HG02943 (cell line): ENCODE measurements around the gene FANCC.

ENCODE experiments used
- ATAC-seq: cut with Tn5 transposase; IDR thresholded peaks from one replicate; pipeline ENCODE4 v1.9.1; 2021; ENCODE audit warnings: mild to moderate bottlenecking, low read depth, moderate library complexity; ENCODE audit not compliant: unreplicated experiment

FANCC gene

DNA sequence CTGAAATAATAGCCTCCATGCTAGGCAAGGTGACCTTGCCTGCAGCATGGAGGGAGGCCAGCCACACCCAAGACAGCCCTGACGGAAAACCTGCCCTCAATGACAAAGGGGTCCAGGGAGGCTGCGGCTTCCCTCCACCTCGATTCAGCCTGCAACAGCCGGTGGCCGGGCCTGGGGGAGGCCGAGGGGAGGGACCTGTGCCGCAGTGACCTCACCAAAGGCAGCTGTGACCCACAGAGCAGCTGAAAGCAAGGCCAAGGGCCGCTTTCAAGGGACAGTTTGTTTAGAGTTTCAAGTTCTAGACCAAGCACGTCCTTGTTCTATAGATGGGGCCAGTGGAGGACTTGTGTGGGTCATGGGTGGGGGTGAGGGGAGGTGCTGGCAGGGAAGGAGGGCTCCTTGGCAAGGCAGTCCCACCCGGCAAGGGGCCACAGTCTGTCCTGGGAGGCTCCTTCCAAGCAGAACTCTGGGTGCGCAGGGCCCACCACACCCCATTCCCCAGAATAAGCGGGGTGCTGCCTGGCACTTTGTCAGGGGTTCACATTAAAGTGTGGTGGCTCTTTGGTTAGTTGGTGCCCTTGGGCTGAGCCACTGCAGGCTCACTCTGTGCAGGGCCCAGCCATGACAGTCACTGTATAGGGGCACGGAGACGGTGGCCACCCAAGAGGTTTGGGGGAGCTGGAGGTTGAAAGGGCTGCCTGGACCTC lies 226.5 kb downstream of the FANCC start:
- no peak for ATAC-seq

DNA sequence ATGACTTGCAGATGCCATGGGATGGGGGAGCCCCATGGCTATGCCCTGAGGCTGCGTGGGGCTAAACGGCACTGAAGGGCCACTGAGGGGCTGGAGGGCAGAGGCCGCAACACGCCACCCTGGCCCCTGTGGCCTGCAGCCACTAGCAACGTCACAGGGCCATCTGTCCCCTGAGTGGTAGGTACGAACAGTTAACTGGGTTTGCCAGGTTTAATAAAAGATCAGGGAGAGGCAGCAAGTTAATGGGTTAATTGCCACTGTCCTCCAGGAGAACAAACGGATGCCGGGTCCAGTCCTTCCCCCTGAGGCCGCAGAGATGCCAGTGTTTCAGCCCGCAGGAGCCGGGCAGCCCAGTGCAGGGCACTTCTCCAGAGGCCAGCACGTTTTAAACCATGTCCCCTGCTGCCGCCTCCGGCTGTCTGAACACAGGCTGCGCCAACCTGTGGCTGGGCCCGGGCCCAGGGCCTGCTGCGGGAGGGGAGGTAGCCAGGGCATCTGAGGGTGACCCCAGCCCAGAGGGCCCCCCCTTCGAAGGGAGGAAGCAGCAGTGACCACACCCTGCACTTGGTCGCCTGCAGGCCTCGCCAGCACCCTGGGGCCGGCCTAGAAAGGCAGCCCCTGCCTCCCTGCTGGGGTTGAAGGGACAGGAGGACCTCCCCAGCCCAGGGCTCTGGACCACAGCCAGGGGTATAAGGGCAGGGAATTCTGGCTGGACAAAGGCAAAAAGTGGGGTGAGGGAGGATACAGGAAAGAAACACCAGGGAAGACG lies 227.3 kb downstream of the FANCC start:
- ATAC-seq: no peak

DNA sequence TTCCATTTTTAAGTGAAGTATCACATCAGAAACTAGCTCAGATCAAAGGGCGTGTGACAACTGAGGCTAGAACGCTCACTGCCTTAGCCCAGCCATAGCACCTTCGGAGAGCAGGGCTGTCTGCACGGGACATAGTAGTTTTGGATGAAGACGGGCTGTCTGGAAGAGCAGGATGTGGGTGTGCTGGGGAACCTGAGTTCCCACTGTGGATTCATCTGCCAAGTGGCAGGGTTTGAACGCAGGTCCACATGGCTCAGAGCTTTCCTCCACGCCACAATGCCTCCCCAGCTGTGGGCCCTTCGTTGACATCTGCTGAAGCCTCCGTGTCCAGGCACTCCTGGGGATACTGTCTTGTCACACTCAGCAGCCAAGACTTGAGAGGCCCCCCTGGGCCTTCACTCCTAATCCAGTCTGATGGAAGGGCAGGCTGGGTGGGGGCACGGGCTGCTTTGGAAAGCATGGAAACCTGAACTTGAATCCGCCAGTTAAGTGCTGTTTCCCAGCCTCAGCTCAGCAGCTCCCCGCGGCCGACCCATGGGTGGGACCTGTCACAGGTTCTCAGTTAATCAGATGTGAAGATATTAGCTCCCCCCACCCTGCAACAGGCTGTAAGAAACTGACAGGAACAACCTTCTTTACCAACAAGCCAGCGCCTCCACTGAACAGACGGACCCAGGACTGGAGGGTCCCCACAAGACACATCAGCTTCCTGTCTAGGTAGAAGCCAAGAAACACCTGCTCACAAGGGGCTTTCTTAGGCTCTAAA lies 228.1 kb downstream of the FANCC start:
- ATAC-seq: no peak

DNA sequence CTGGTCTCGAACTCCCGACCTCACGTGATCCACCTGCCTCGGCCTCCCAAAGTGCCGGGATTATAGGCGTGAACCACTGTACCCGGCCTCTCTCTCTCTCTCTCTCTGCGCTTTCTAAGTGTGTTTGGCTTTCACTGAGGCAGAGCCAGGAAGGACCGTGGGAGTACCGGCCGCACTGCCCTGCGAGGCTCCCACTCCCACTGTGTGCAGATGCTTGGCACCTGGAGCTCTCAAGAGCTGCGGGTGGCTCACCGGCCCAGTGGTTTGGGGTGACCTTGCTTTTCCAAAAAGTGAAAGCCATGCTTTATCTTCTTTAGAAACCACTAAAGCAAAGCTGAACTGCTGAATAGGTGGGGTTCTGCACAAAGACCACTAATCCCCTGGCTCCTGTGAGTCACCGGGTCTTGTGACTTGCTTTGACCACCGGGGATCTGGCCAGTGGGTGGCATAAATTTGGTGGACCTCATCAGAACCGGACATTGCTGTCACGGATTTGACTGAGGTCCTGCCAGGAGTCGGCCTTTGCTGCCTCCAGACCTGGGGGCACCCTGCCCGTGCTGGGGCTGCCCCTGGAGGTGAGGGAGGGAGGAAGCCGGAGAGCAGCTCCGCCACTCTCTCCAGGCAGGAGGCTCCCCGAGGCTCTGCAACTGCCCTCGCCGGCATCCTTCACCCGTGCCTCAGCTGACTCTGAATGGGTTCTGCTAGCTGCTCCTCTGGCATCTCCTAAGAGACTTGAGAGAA lies 228.9 kb downstream of the FANCC start:
- ATAC-seq: no peak

DNA sequence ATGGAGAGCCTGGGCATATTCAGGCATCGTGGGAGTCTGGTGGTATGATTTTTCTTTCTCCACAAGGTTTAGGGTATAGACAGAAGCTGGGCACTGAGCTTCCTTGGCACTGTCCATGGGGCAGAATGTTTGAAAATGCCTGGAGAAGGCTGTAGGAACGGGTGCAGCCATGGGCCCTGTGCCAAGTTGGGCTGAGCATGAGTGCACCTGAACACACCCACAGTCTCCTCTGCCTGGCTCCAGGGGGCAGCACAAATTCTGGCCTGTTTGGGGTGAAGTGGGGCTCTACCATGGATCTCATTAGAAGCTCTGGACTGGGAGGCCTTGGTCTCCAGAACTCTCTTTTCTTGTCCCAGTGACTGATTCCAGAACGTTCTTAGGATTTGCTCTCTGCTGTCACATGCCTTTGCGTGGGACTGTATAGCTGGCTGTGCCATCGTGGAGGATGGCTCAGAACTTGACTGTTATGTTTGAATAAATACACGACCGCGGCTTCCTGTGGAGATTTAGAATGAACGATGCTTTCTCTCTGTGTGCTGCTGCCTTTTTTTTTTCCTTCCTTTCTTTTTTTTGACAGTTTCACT lies 229.8 kb downstream of the FANCC start:
- no peak for ATAC-seq

DNA sequence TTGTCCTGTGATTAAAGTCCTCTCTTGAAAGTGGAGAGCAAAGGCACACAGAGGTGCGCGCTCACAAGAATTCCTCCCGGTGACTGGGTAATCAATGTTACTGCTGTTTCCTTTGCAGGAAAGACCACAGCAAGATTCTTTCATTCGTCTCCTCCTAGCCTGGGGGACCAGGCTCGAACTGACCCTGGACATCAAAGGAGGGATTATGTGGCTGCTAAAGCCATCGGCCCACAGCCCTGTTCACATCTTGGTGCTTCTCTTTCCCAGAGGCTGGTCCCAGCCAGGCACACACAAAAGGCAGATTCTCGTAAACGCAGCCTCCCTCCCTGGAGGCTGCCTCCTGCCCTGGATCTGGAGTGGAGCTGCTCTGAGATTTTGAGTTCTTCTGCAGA lies 230.9 kb downstream of the FANCC start:
- ATAC-seq: no peak

DNA sequence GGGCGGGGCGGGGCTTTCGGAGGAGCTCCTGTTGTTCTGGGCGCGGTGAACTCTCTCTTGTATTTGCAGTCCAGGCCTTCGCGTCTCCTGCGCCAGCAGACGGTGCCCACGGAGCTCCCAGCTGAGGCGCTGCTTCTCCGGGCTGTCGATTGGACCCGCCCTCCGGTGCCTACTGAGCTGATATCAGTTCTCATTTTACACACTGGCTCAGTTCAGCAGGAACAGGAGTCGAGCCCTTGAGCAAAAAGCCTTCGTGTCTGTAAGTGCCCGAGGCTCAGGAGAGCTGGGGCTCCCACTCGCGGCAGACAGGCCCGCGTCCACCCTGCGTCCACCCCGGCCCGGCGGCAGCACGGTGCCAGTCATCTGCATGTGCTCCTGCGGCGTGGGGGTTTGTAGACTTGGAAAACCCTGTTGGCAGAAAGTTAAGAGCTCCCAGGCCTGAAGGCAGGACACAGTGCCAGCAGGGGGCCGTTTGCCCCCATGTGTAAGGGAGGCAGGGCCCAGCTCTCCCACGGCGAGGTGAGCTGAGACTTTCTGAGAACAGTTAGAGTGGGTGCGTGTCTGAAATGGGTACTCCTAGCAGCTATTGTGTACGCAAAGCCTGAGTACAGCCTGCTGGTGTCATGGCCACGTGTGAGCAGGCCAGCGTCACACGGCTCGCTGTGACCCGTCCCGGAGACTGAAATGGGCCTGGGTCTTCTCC lies 231.5 kb downstream of the FANCC start:
- ATAC-seq: no peak

DNA sequence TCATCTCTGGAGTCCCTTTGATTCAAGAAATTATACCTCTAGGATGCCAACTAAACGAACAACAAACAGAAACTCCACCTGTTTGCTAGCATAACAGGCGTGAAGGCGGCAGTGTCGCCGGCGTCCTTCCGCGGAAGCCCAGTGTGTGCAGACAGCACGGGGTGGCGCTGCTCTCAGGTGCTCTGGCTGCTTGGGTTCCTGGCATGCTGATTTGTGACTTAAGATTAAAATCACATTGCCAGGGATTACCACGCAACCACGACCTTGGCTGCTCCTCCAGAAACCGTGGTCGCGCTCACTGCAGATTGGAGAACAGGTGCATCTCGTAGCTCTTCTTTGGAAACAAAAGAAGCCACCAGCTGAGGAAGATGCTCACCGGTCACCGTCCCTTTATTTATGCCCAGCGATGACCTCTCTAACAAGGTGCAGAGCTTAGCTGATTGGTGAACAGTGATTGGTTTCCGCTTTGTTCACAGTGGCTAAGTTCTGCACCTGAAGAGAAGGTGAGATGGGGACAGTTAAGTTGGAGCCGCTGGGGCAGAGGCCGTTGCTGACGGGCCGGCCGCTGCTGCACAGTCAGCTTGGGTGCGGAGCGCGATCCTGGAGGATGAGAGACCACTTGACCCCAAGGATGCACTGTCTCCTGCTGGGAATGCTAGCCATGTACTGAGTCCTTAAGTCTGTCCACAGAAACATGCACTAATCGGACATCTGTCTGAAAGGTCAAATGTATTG lies 232.3 kb downstream of the FANCC start:
- ATAC-seq: no peak

DNA sequence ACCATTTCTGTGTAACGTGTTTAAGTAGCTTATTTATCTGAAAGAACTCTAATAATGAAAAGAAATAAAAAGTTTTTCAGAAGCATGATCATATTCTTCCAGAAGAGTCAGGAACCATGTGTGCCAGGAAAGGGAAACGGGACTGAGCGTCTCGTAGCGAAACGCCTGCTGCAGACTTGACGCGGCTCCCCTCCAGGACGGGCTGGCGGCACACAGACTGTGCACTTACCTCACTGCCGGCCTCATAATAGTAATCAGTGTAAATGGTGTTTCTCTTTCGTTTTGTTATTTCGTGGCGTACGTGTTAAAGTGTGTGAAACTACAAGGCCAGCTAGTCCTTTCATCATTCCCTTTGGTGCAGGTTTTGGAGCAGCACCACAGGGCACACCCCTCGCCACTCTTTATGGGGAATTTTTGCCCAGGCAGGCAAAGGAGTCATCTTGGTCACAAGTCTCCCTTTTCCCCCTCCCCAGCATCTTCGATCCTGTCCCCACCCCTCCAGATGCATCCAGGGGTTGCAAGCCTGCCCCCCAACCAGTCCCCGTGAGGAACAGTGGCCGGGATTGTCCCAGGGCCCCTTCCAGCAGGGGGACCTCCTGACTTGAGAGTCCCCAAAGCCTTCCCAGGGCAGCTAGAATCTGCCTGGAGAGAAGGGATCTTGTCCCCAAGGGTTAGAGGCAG lies 233.1 kb downstream of the FANCC start:
- no peak for ATAC-seq

DNA sequence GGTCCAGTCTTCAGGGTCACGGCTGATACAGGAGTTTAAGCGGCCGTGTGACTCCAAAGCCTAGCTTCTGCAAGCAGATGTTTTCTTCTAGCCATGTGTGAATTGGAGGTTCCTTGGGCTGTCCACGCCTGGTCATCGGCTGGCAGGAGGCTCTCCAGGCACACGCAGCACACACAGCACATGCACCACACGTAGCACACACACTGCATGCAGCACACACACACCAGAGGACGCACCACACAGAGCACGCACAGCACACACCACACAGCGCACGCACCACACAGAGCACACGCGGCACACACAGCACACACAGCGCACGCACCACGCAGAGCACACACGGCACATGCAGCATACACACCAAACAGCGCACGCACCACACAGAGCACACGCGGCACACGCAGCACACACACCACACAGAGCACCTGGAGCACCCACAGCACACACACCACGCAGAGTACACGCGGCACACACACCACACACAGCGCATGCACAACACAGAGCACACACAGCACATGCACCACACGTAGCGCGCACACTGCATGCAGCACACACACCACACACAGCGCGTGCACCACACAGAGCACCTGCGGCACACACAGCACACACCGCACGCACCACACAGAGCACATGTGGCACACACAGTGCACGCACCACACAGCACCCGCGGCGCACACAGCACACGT lies 234.3 kb downstream of the FANCC start:
- no peak for ATAC-seq

DNA sequence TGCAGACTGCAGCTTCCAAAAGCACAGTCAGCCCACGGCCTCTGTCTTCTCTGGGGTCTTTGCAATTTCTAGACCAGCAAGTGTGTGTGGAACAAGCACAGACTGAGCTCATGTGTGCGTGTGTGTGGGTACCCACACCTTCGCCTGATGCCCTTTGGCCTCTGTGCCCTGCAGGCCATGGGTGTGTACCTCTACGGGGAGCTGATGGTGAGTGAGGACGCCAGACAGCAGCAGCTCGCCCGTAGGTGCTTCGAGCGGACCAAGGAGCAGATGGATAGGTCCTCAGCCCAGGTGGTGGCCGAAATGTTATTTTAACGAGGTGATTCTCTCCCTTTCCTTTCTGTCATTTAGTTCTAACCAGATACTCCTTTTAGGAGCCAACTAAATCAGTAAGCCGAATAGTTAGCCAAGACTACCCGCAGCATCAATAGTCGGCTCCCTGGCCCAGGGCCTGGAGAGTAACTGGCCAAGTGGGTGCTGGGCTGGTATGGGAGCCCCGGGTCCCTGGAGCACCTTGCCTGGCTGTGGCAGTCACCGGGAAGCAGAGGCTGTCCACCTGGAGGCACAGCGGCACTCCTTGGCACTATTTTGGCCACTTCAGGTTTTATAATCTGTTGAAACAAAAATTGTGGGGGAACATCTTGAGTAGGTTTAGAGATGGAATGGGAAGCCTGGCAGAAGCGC lies 235.0 kb downstream of the FANCC start:
- ATAC-seq: no peak

DNA sequence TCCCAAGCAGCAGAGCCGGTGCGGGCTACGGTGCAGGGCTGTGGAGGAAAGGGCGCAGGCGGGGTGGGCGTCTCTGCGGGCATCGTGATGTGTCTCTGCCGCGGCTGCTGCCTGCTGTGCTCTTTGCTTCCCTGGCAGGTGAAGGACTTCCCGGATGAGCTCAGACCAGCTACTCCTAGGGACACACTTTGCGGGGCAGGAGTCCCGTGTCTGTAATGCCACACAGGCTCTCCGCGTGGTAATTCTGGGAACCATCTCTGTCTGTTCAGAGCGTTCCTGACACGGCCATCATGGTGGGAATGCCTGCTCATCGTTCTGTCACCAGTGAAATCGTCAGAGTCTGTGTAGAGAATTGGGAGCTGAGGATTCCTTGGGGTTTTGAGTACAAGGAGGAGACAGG lies 235.5 kb downstream of the FANCC start:
- no peak for ATAC-seq

DNA sequence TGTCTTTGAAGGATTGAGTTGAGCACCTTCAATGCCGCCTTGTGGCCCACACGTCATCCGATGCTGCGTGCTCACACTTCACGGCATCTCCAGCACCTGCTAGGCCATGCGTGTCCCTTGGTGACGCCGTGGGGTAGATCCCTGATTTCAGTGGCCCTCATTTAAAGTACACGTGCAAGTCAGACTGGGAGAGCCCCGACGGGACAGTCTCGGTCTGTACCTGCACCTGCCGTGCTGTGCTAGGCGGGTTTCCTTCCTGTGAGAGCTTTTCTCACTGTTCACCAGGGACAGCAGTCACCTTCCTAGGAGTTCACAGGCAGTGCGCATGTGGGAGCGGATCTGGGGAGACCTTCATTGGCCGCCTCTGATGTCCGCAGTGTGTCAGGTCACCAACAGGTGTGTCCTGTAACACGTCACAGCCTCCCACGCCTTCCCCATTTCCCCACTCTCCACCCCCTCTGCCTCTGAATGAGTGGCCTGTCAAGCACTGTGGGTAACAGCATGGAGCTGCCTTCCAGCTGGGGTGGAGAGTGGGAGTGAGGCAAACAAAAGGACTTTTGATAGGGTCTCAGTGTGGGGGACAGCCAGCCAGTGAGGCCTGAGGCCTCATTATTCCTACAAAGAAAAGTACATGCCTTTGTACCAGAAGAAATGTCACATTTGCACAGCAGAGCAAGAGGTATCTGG lies 236.4 kb downstream of the FANCC start:
- ATAC-seq: no peak

DNA sequence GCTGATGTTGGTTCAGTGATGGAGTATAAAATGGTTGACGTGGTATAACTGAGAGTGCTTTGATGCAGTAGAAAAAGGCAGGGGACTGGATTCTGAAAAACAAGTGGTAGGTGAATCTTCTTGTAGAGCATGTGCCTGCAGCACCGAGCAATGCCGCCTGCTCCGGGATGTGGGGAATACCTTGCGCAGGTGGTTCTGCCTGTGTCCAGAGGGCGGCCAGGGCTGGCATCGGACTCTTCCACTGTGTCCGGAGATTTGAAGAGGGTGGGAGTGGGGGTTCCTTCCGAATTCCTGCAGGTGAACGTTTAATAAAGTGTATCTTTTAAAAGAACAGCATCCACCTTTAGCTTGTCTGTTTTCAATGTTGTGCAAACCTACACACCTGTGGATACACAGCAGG lies 238.0 kb downstream of the FANCC start:
- ATAC-seq: no peak

DNA sequence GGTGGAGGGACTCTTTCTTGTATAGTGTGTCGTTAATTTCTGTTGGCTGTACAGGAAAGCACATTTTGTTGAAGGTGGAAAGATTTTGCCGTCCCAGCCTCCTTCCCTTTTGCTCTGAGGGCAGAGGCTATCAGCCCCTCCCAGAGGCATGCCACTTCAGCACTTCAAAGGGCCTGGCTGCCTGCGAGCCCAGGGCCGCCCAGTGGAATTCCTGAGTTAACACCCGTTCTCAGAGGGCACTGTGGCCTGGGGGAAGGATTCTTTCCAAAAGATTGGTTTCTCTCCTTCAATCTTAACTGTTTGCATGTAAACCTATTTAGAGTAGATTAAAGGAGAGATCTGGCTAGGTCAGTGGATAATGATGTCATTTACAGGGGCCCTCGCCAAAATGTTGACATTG lies 238.6 kb downstream of the FANCC start:
- no peak for ATAC-seq

DNA sequence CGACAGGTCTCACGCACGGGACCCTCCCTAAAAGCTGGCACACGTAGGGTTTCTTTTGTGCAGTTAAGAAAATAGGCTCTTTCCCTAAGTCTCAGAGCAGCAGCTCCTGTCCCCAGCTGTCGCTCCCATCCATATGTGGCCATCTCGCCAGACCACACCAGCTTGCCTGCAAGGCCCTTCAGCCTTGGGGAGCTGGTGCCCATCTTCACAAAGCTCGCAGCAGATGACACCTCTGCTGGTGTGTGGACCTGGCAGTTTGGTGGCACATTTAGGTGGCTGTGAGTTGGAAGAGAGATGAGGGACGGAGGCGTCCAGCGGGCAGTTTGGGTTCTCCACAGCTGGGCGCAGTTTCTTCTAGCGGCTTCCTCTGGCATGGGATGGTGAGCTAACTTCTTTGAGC lies 239.0 kb downstream of the FANCC start:
- no peak for ATAC-seq
